HG02798 (cell line): ENCODE results near the gene SDK2.
"Not testable (repeated sequence)": the region's sequence is repeated elsewhere in the genome, so short reads cannot be mapped to it uniquely, and the experiment has no call there.

ENCODE experiments used
- ATAC-seq: cut with Tn5 transposase; IDR thresholded peaks from one replicate; pipeline ENCODE4 v1.9.1; 2021; ENCODE audit warnings: mild to moderate bottlenecking; ENCODE audit not compliant: unreplicated experiment, poor library complexity

The SDK2 gene

DNA sequence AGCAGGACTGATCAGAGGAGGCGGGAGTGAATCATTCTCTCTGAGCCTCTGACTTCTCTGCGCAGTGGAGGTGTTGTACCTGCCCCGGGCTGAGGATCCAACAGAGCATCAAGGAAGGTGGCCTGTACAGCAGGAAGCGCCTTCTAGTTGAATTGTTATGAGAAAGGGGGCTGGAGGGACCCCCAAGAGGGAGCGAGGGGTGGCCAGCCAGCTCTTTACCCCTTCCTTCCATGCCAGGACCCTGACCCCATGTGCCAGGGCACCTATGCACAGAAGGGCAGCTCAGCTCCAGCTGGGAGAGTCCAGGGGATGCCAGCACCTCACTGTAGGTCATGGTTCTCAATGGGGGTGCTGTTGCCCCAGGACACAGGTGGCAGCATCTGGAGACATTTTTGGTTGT lies 149.3 kb downstream of the SDK2 start:
- ATAC-seq: no peak

DNA sequence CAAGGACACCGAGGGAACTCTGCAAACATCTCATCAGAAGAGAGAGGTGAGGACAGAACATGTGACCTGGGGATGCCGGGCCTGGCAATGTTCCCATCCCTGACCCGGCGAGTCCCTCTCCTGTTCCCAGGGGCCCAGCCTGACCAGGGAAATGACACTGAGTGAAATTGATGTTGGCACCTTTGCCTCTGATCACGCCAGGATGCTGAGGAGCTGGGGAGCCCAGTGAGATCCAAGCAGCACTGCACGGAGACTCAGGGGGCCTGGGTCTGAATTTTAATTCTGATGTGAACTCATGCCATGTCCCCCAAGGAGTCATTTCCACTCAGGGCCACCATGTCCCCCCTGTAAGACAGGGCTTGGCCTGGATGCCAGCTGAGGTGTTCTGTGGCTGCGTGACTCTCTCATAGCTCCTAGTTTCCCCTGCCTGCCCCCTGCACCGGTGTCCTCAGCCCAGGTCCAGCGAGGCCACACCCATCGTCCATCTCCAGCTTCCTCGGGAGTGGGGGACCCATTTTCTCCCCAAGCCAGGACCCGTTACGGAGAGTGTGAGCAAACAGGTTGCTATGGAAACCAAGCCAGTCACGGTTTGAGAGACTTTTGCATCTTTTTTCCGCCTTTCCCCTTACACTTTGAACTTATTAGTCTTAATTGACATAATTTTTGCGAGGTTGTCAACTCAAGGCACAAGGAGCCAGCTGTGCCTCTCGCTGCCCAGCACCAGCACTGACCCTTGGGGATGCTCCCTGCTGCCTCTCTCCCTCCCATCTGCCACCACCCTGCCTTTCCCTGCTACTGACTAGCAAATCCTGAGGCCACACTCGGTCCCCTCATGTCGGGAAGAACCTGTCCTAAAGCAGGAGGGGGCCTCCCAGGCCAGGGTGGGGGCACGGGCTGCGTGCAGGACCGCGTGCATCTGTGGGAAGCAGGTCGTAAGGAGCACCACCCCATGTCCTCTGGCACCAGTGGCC lies 150.0 kb downstream of the SDK2 start:
- ATAC-seq: no peak

DNA sequence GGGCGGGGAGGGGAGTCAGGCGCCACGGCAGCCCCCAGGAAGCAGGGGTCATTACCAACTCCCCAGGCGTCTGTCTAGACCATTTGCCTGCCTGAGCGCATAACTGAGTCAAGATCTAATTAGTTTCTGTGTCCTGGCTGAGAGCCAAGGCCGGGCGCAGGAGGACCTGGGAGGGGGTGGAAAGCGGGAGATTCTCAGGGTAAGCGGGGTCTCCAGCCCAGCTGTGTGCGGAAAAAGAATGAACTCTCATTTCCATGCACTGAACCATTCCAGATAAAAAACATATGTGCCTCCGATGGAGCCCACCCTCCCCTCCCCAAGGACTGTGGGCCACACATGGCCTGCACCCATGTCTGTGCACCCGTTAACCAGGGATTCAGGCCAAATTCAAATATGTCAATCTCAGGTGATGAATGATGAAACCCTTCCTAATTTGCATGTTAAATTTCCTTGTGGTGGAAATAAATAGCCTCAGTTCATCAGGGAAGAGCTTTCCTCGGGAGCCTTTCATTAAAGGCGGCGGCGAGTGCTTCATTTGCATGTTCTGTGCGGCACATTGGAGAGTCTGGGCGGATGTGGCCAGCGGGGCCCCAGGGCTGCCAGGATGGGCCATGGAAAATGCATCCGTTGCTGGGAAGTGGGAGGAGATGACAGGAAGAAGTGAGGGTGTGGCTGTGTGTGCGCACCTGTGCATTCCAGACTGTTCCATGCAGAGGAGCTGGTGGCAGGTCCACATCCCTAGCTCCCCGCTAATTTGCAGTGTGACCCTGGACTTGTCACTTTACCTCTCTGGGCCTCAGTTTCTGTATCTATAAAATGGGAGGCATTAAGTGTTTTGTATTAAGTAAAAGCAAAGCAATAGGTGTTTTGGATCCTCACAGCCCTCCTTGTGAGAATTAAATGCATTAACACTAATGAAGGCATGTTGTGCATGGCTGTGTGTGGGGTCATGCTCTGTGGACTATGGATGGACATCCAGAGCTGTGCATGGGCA lies 151.1 kb downstream of the SDK2 start:
- ATAC-seq: no peak

- ATAC-seq: no peak
Observed at GRCh38 chr17:73492125-73492820, 152.0 kb downstream of the SDK2 start.

GRCh38 chr17:73491648-73492047 lies 152.6 kb downstream of the SDK2 start:
- no peak for ATAC-seq

- ATAC-seq: no peak
Observed at GRCh38 chr17:73490851-73491250, 153.4 kb downstream of the SDK2 start.

GRCh38 chr17:73489991-73490390 lies 154.3 kb downstream of the SDK2 start:
- ATAC-seq: no peak

GRCh38 chr17:73489333-73489732 lies 154.9 kb downstream of the SDK2 start:
- no peak for ATAC-seq

DNA sequence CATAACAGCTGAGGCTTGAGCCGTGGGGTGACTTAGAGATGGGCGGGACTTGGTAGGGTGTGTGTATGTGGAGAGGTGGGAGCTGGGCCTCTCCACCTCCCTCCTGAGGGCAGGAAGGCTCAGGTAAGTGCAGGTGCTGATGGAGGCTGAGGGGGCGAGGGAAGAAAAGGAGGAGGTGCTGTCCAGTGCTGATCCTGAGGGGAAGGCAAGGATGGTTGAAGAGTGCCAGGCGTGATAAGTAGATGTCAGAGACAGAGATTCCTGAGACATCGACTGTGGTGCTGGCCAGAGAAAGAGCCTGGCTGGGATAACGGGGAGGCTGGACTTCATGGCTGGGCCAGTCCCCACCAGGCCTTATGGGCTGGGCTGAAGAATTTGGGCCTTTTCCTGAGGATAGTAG lies 159.1 kb downstream of the SDK2 start:
- ATAC-seq: no peak

DNA sequence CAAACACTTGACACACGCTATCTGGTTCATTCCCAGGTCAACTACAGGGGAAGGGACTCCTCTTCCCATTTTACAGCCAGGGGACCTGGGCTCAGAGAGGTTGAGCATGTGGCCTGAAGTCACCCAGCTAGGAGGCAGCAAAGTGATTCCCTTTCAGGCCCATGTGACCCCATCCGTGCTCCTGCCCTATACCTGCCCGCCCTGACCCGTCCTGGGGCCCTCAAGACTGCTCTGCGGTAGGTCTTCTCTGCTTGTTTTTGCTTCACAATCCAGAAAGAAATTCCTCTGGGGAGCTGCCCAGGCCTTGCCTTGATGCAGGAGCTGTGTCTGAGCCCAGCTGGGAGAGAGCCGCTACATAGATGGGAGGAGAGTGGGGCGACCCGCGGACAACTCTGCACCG lies 161.4 kb downstream of the SDK2 start:
- ATAC-seq: no peak

- no peak for ATAC-seq
Observed at GRCh38 chr17:73482251-73482716, 162.0 kb downstream of the SDK2 start.

- ATAC-seq: no peak
Observed at GRCh38 chr17:73481676-73482075, 162.6 kb downstream of the SDK2 start.

- ATAC-seq: no peak
Observed at GRCh38 chr17:73480740-73481139, 163.5 kb downstream of the SDK2 start.

DNA sequence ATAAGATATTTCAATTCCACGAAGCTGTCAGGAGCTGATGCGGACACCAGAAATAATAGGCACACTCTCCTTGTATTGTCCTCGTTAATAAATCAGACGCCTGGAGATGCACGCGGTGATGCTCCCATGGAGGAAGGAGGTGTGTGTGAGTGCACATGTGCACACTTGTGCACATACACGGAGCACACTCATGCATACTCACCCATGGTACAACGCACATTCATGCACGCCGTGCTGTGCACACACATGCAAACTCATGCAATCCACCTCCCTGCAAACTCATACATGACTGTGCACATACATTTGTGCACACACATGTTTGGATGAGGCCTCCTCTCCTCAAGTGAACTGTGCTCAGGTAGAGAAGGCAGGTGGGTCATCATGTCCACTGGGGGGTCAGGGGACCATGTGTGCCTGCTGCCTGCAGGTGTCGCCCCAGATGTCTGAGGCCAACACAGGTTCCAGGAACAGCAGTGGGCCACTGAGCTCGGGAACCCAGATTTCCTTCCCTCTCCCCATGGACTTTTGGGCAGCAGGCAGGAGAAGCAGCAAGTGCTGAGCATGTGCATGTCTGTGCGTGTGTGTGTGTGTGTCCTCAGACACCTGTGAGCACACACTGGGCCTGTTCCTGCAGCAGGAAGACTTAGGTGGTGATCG lies 165.3 kb downstream of the SDK2 start:
- no peak for ATAC-seq

- no peak for ATAC-seq
Observed at GRCh38 chr17:73478334-73478733, 165.9 kb downstream of the SDK2 start.

- ATAC-seq: no peak
Observed at GRCh38 chr17:73476890-73477350, 167.3 kb downstream of the SDK2 start.

- ATAC-seq: no peak
Observed at GRCh38 chr17:73474370-73474988, 169.8 kb downstream of the SDK2 start.

DNA sequence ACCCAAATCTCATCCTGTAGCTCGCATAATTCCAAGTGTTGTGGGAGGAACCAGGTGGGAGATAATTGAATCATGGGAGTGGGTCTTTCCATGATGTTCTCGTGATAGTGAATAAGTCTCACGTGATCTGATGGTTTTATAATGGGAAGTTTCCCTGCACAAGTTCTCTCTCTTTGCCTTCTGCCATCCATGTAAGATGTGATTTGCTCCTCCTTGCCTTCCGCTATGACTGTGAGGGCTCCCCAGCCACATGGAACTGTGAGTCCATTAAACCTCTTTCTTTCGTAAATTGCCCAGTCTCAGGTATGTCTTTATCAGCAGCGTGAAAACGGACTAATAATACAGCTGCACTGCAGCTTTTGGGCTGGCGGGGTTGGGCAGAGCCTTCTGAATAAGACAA lies 171.5 kb downstream of the SDK2 start:
- not testable (repeated sequence) for ATAC-seq

- no peak for ATAC-seq
Observed at GRCh38 chr17:73471924-73472323, 172.3 kb downstream of the SDK2 start.
